ENCODE results near the gene NRDE2.

The NRDE2 gene

DNA sequence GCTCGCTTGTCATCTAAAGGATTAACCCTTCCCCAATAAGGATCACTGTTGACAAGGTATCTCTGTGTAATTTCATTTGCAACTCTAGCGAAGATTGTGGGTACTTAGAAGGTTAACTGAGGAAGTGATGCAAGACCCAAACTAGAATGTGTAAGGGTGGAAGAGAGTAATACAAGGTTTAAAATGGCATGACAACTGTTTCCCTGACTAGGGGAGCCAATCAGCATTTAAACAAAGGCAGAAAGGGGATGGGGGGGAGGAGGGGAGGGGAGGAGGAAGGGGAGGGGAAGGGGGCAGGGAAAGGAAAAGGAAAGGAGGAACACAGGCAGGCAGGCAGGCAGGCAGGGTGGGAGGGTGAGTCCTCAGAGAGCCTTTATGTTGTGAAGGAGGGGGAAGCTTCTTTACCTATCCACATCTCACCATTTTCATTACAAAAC lies 31.1 kb downstream of the NRDE2 start:
- Histone ChIP-seq H3K4me1 (ENCODE audit: low read depth, poor library complexity, severe bottlenecking) (no peaks in the 10 kb centered on the region), H3K36me3 (ENCODE audit: insufficient read depth) (no peaks in the 10 kb centered on the region), H3K27ac (no peak overlapping the region), H3K4me3 (IDR thresholded peaks at IDR 0.05; ENCODE audit: insufficient read depth, low read depth, low read length) (no peak overlapping the region), H3K4me2 (no peak overlapping the region), H3K27me3 (ENCODE audit: insufficient read depth, low read depth) (no peaks in the 10 kb centered on the region), H4K20me1 (ENCODE audit: insufficient read depth) (no peaks in the 10 kb centered on the region), H2AFZ (ENCODE audit: low read depth) (no peak overlapping the region), H3K79me2 (ENCODE audit: insufficient read depth, low read depth) (no peaks in the 10 kb centered on the region), H3K9ac (no peak overlapping the region)
- TF ChIP-seq, protein P1, sequence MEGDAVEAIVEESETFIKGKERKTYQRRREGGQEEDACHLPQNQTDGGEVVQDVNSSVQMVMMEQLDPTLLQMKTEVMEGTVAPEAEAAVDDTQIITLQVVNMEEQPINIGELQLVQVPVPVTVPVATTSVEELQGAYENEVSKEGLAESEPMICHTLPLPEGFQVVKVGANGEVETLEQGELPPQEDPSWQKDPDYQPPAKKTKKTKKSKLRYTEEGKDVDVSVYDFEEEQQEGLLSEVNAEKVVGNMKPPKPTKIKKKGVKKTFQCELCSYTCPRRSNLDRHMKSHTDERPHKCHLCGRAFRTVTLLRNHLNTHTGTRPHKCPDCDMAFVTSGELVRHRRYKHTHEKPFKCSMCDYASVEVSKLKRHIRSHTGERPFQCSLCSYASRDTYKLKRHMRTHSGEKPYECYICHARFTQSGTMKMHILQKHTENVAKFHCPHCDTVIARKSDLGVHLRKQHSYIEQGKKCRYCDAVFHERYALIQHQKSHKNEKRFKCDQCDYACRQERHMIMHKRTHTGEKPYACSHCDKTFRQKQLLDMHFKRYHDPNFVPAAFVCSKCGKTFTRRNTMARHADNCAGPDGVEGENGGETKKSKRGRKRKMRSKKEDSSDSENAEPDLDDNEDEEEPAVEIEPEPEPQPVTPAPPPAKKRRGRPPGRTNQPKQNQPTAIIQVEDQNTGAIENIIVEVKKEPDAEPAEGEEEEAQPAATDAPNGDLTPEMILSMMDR (conservative IDR thresholded peaks at IDR 0.05; ENCODE audit: low read depth, low read length) = no peak

DNA sequence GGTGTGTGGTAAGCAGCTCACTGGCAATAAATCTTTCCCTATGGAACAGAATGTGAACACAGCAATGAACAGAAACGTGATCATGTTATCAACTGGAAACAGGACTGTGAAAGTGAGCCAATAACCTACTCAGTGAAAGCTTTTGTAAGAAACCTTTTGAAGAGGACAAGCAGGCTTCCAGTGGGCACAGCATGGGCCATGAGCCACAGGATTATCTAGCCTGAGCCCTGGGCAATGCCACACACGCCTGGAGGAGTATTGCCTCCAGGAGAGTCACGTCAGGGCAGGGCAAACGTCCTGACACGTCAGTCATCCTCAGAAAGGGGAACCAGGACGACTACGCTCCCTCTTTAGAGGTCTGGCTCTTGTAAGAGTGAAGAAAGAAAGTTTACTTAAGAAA lies 32.3 kb downstream of the NRDE2 start:
- no peak overlapping the region for H2AFZ ChIP-seq (ENCODE audit: low read depth)
- no peaks in the 10 kb centered on the region for H3K79me2 ChIP-seq (ENCODE audit: insufficient read depth, low read depth)
- H4K20me1 ChIP-seq (ENCODE audit: insufficient read depth) = no peaks in the 10 kb centered on the region
- no peak overlapping the region for H3K9ac ChIP-seq
- H3K4me3 ChIP-seq (IDR thresholded peaks at IDR 0.05; ENCODE audit: insufficient read depth, low read depth, low read length) = no peak overlapping the region
- H3K27me3 ChIP-seq (ENCODE audit: insufficient read depth, low read depth) = no peaks in the 10 kb centered on the region
- no peaks in the 10 kb centered on the region for H3K4me1 ChIP-seq (ENCODE audit: low read depth, poor library complexity, severe bottlenecking)
- TF ChIP-seq, protein P1 (conservative IDR thresholded peaks at IDR 0.05; ENCODE audit: low read depth, low read length) = no peak
- H3K36me3 ChIP-seq (ENCODE audit: insufficient read depth) = no peaks in the 10 kb centered on the region
- H3K4me2 ChIP-seq = no peak overlapping the region
- H3K27ac ChIP-seq = no peak overlapping the region

DNA sequence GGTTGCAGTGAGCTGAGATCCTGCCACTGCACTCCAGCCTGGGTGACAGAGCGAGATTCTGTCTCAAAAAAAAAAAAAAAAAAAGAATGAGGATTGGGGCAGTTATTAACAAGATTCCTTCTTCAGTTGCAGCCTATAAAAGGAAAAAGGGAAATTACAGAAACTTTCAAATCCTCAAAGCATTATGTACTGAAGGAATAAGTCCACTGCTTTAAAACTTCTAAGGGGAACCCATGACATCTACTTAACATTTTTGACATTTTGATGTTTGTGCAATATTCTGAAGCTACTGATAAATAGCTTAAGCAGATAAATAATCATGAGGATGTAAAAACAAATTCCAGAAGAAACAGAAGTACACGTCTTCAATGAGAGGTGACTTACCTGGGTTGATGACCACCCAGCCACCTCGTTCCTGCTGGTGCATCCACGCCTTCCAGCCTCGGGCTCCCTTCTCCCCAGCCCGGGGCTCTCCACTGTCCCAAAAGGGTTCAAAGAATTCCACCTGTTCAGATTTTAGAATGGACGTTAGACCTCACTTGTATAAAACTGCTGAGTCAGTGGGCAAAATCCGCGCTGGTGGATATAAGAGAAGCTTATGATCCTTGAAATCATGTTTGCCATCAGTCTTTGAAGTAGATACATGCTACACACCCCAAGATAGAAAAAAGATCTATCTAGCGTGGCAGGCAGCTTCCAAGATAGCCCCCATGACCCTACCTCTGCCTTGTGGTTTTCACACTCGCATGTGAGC lies 33.7 kb downstream of the NRDE2 start:
- no peak overlapping the region for H3K27ac ChIP-seq

DNA sequence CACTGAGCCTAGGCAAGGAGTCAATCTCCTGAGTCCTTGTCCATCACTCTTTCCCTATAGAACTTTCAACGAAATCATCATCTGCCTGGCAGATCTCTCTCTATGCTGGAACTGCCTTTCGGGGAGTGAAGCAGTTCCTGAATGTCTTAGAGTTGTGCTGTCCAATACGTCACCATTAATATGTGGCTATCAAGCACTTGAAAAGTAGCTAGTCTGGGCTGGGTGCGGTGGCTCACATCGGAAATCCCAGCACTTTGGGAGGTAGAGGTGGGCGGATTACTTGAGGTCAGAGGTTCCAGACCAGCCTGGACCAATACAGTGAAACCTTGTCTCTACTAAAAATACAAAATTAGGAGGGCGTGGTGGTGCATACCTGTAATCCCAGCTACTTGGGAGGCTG lies 35.1 kb downstream of the NRDE2 start:
- H4K20me1 ChIP-seq (ENCODE audit: insufficient read depth) = no peaks in the 10 kb centered on the region
- no peak overlapping the region for H2AFZ ChIP-seq (ENCODE audit: low read depth)
- no peaks in the 10 kb centered on the region for H3K27me3 ChIP-seq (ENCODE audit: insufficient read depth, low read depth)
- no peak overlapping the region for H3K4me2 ChIP-seq
- no peak overlapping the region for H3K27ac ChIP-seq
- TF ChIP-seq, protein P1 (conservative IDR thresholded peaks at IDR 0.05; ENCODE audit: low read depth, low read length) = no peak
- no peaks in the 10 kb centered on the region for H3K36me3 ChIP-seq (ENCODE audit: insufficient read depth)
- H3K9ac ChIP-seq = no peak overlapping the region
- H3K79me2 ChIP-seq (ENCODE audit: insufficient read depth, low read depth) = no peaks in the 10 kb centered on the region
- H3K4me1 ChIP-seq (ENCODE audit: low read depth, poor library complexity, severe bottlenecking) = no peaks in the 10 kb centered on the region
- no peak overlapping the region for H3K4me3 ChIP-seq (IDR thresholded peaks at IDR 0.05; ENCODE audit: insufficient read depth, low read depth, low read length)

More for the DNA sequence above, 33.7 kb downstream of the NRDE2 start:
- no peaks in the 10 kb centered on the region for H3K27me3 ChIP-seq (ENCODE audit: insufficient read depth, low read depth)
- H3K4me1 ChIP-seq (ENCODE audit: low read depth, poor library complexity, severe bottlenecking) = no peaks in the 10 kb centered on the region
- no peak overlapping the region for H3K4me3 ChIP-seq (IDR thresholded peaks at IDR 0.05; ENCODE audit: insufficient read depth, low read depth, low read length)
- no peaks in the 10 kb centered on the region for H3K36me3 ChIP-seq (ENCODE audit: insufficient read depth)
- H3K79me2 ChIP-seq (ENCODE audit: insufficient read depth, low read depth) = no peaks in the 10 kb centered on the region
- no peaks in the 10 kb centered on the region for H4K20me1 ChIP-seq (ENCODE audit: insufficient read depth)
- no peak overlapping the region for H3K4me2 ChIP-seq
- no peak overlapping the region for H3K9ac ChIP-seq
- TF ChIP-seq, protein P1 (conservative IDR thresholded peaks at IDR 0.05; ENCODE audit: low read depth, low read length) = no peak
- H2AFZ ChIP-seq (ENCODE audit: low read depth) = no peak overlapping the region

Measured in KMS-11 (cell line).